ENCODE measurements around the gene ARF3.
A peak's percentile ranks its signal among the peaks of the same experiment; 100 is the strongest.

The ARF3 gene

DNA sequence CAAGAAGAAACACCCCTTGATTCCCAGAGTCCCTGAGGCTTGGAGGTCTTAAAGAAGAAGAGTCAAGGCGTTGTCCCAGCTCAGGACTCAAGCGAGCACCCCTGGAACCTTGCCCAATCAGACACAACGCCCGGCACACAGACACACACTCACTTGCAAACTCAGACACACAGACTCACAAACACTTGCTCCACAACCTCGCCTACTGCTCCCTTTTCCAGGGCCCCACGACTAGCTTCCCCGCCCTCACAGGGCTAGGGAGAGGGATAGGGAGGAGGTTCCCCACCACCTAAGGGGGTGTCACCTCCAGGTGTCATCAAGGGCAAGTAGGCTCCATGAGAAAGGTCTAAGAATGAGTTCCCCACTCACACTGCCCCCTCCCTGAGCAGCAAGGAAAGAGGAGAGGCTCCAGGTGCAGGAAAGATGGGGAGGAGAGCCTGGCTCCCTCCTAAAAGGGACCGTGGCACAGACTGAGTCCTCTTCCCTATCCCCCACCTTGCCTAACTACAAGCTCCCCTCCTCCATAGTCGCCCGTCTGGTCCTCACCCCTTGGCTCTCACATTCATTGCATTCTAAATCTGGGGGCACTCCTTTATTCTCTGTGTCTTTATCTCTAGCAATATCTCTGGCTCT is 13.5 kb upstream of the ARF3 start:
- Histone ChIP-seq H3K9me3 (ENCODE audit: low read length) (no peaks in the 10 kb centered on the region), H3K27ac (ENCODE audit: low read depth, low read length) (no peak overlapping the region), H3K9ac (ENCODE audit: low read length) (no peak overlapping the region), H3K4me1 (ENCODE audit: insufficient read depth, low read length) (peaks cover 12% of the 10 kb centered on the region), H3K36me3 (ENCODE audit: insufficient read depth, low read length) (no peaks in the 10 kb centered on the region), H3K4me3 (ENCODE audit: low read depth in 1 of 2, low read length in 2 of 2) (peak overlapping the region; percentile 23 to 43), H3K27me3 (ENCODE audit: control insufficient read depth in 1 of 2, insufficient read depth in 2 of 2, low read length in 2 of 2) (peaks cover 47 to 61% of the 10 kb centered on the region in 2 donors)

DNA sequence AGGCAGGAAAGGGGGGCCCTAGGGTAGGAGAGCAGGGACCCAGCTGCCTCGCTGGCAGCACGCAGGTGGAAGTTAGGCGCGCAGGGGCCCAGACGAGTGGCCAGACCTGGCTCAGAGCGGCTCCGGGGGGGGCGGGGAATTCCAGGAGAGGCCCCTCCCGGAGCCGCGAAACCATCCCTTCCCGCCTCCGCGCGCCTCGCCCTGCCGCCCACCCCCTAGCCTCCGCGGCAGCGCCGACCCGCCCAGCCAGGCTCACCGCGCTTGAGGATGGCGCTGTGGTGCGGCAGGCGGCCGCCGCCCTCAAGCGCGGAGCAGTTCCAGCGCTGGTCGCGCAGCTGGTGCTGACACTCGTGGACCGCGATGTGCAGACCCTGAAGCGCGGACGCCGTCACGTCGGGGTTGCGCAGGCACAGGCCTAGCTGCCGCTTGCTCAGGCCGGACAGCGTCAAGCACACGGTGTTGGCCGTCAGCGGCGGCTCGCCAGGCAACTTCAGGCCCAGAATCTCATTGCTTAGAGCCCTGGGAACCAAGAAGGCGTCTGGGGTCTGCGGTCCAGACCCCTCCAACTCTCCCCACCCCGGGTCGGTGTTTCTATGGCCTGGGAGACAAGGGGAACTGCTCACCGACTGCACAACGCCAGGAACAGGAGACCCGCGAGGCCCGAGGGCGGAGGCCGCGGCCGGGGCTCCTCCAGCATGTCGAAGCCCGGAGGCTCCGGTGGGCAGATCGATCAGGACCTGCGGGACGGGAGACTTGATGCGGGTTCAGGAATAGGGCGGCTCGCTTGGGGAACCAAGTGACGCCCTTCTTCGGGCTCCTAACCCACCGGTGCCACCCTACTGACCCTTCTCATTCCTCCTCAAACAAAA is 12.8 kb upstream of the ARF3 start:
- no peak overlapping the region for H3K27ac ChIP-seq (ENCODE audit: low read depth, low read length)
- no peak overlapping the region for H3K9ac ChIP-seq (ENCODE audit: low read length)
- H3K27me3 ChIP-seq (ENCODE audit: control insufficient read depth in 1 of 2, insufficient read depth in 2 of 2, low read length in 2 of 2), result peaks cover 43 to 58% of the 10 kb centered on the region in 2 donors

GRCh38 chr12:48969160-48969771 is 12.0 kb upstream of the ARF3 start:
- Histone ChIP-seq H3K9me3 (ENCODE audit: low read length) (no peaks in the 10 kb centered on the region), H3K4me3 (ENCODE audit: low read depth in 1 of 2, low read length in 2 of 2) (no peak overlapping the region), H3K9ac (ENCODE audit: low read length) (no peak overlapping the region), H3K4me1 (ENCODE audit: insufficient read depth, low read length) (peaks cover 12% of the 10 kb centered on the region), H3K27ac (ENCODE audit: low read depth, low read length) (no peak overlapping the region), H3K27me3 (ENCODE audit: control insufficient read depth in 1 of 2, insufficient read depth in 2 of 2, low read length in 2 of 2) (peaks cover 41 to 52% of the 10 kb centered on the region in 2 donors), H3K36me3 (ENCODE audit: insufficient read depth, low read length) (no peaks in the 10 kb centered on the region)

More for the DNA sequence above, 12.8 kb upstream of the ARF3 start:
- Histone ChIP-seq H3K9me3 (ENCODE audit: low read length) (no peaks in the 10 kb centered on the region), H3K4me1 (ENCODE audit: insufficient read depth, low read length) (peaks cover 12% of the 10 kb centered on the region), H3K36me3 (ENCODE audit: insufficient read depth, low read length) (no peaks in the 10 kb centered on the region), H3K4me3 (ENCODE audit: low read depth in 1 of 2, low read length in 2 of 2) (no peak overlapping the region)

- Histone ChIP-seq H3K9me3 (ENCODE audit: low read length) (no peaks in the 10 kb centered on the region), H3K27me3 (ENCODE audit: control insufficient read depth in 1 of 2, insufficient read depth in 2 of 2, low read length in 2 of 2) (peaks cover 33 to 44% of the 10 kb centered on the region in 2 donors), H3K4me1 (ENCODE audit: insufficient read depth, low read length) (peaks cover 12% of the 10 kb centered on the region), H3K9ac (ENCODE audit: low read length) (no peak overlapping the region), H3K4me3 (ENCODE audit: low read depth in 1 of 2, low read length in 2 of 2) (no peak overlapping the region), H3K27ac (ENCODE audit: low read depth, low read length) (no peak overlapping the region), H3K36me3 (ENCODE audit: insufficient read depth, low read length) (no peaks in the 10 kb centered on the region)
Measured at GRCh38 chr12:48968467-48968866, 11.2 kb upstream of the ARF3 start.

GRCh38 chr12:48967991-48968390 is 10.7 kb upstream of the ARF3 start:
- no peaks in the 10 kb centered on the region for H3K36me3 ChIP-seq (ENCODE audit: insufficient read depth, low read length)
- no peak overlapping the region for H3K9ac ChIP-seq (ENCODE audit: low read length)
- H3K4me3 ChIP-seq (ENCODE audit: low read depth in 1 of 2, low read length in 2 of 2), result no peak overlapping the region
- no peaks in the 10 kb centered on the region for H3K9me3 ChIP-seq (ENCODE audit: low read length)
- peaks cover 12% of the 10 kb centered on the region for H3K4me1 ChIP-seq (ENCODE audit: insufficient read depth, low read length)
- no peak overlapping the region for H3K27ac ChIP-seq (ENCODE audit: low read depth, low read length)
- peaks cover 28 to 40% of the 10 kb centered on the region in 2 donors for H3K27me3 ChIP-seq (ENCODE audit: control insufficient read depth in 1 of 2, insufficient read depth in 2 of 2, low read length in 2 of 2)

DNA sequence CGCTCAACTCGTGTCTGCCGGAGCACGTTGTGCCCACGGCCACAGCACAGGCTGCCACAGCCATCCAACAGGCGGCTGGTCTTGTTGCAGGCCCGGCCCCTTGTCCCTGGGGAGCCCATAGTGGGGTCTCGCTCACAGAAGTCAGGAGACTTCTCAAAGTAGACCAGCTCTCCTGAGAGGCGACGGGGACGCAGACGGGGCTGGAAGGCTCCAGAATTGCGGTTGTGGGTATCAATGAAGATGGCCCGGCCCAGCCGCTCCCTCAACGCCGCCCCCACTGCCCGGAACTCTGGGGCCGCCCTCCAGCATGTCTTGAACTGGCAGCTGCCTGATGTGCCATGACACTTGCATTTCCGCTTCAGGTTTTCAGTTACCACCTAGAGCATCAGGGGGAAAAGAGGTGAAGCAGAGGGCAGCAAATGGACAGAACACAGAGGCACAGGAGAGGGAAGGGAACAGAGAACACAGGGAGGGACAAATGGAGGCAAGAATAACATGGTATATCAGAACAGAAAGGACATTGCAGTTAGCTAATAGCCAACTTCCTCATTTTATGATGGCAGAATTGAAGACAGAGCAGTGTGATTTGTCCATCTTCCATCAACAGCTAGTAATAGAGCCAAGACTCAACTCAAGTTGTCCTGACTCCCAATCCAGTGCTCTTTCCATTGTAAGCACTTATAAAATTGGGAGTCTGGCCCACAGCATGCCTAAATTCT is 9.0 kb upstream of the ARF3 start:
- Histone ChIP-seq H3K4me1 (ENCODE audit: insufficient read depth, low read length) (peaks cover 11% of the 10 kb centered on the region), H3K4me3 (ENCODE audit: low read depth in 1 of 2, low read length in 2 of 2) (no peak overlapping the region), H3K27ac (ENCODE audit: low read depth, low read length) (no peak overlapping the region), H3K9ac (ENCODE audit: low read length) (no peak overlapping the region), H3K27me3 (ENCODE audit: control insufficient read depth in 1 of 2, insufficient read depth in 2 of 2, low read length in 2 of 2) (peaks cover 12 to 23% of the 10 kb centered on the region in 2 donors), H3K36me3 (ENCODE audit: insufficient read depth, low read length) (no peaks in the 10 kb centered on the region), H3K9me3 (ENCODE audit: low read length) (no peaks in the 10 kb centered on the region)

- Histone ChIP-seq H3K9me3 (ENCODE audit: low read length) (no peaks in the 10 kb centered on the region), H3K27me3 (ENCODE audit: control insufficient read depth in 1 of 2, insufficient read depth in 2 of 2, low read length in 2 of 2) (peaks cover 2 to 13% of the 10 kb centered on the region in 2 donors), H3K27ac (ENCODE audit: low read depth, low read length) (no peak overlapping the region), H3K9ac (ENCODE audit: low read length) (no peak overlapping the region), H3K4me1 (ENCODE audit: insufficient read depth, low read length) (peaks cover 6% of the 10 kb centered on the region), H3K36me3 (ENCODE audit: insufficient read depth, low read length) (no peaks in the 10 kb centered on the region), H3K4me3 (ENCODE audit: low read depth in 1 of 2, low read length in 2 of 2) (no peak overlapping the region)
Measured at GRCh38 chr12:48965298-48965838, 8.1 kb upstream of the ARF3 start.

- Histone ChIP-seq H3K27ac (ENCODE audit: low read depth, low read length) (no peak overlapping the region), H3K27me3 (ENCODE audit: control insufficient read depth in 1 of 2, insufficient read depth in 2 of 2, low read length in 2 of 2) (no peaks in the 10 kb centered on the region), H3K4me3 (ENCODE audit: low read depth in 1 of 2, low read length in 2 of 2) (no peak overlapping the region), H3K4me1 (ENCODE audit: insufficient read depth, low read length) (peaks cover 5% of the 10 kb centered on the region), H3K9ac (ENCODE audit: low read length) (no peak overlapping the region), H3K9me3 (ENCODE audit: low read length) (no peaks in the 10 kb centered on the region), H3K36me3 (ENCODE audit: insufficient read depth, low read length) (no peaks in the 10 kb centered on the region)
Measured at GRCh38 chr12:48961801-48962200, 4.5 kb upstream of the ARF3 start.

DNA sequence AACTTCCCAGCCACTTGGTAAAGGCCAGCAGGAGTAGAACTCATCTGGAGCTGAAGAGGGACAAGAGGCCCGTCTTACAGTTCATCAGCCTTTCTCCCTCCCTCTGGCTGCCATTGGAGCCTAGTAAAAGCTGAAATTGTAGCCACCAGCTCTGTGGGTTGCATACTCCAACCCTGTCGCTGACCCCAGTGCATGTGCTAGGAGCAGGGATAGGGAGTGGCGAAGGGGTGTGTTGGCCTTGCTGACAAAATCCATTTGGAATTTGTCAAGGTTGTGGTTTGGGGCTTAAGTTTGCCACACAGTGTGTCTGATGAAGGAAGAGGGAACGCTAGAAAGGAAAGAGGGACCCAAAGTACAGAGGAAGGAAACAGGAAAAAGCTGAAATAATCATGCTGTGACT is 4.0 kb upstream of the ARF3 start:
- H3K9me3 ChIP-seq (ENCODE audit: low read length), result no peaks in the 10 kb centered on the region
- no peaks in the 10 kb centered on the region for H3K36me3 ChIP-seq (ENCODE audit: insufficient read depth, low read length)
- no peak overlapping the region for H3K9ac ChIP-seq (ENCODE audit: low read length)
- peaks cover 5% of the 10 kb centered on the region for H3K4me1 ChIP-seq (ENCODE audit: insufficient read depth, low read length)
- H3K4me3 ChIP-seq (ENCODE audit: low read depth in 1 of 2, low read length in 2 of 2), result no peak overlapping the region
- H3K27ac ChIP-seq (ENCODE audit: low read depth, low read length), result no peak overlapping the region
- no peaks in the 10 kb centered on the region for H3K27me3 ChIP-seq (ENCODE audit: control insufficient read depth in 1 of 2, insufficient read depth in 2 of 2, low read length in 2 of 2)

GRCh38 chr12:48960834-48961233 is 3.5 kb upstream of the ARF3 start:
- H3K36me3 ChIP-seq (ENCODE audit: insufficient read depth, low read length), result no peaks in the 10 kb centered on the region
- H3K4me1 ChIP-seq (ENCODE audit: insufficient read depth, low read length), result peaks cover 10% of the 10 kb centered on the region
- H3K9me3 ChIP-seq (ENCODE audit: low read length), result no peaks in the 10 kb centered on the region
- no peaks in the 10 kb centered on the region for H3K27me3 ChIP-seq (ENCODE audit: control insufficient read depth in 1 of 2, insufficient read depth in 2 of 2, low read length in 2 of 2)
- no peak overlapping the region for H3K4me3 ChIP-seq (ENCODE audit: low read depth in 1 of 2, low read length in 2 of 2)
- no peak overlapping the region for H3K27ac ChIP-seq (ENCODE audit: low read depth, low read length)
- H3K9ac ChIP-seq (ENCODE audit: low read length), result no peak overlapping the region

- no peaks in the 10 kb centered on the region for H3K9me3 ChIP-seq (ENCODE audit: low read length)
- no peaks in the 10 kb centered on the region for H3K36me3 ChIP-seq (ENCODE audit: insufficient read depth, low read length)
- H3K27ac ChIP-seq (ENCODE audit: low read depth, low read length), result no peak overlapping the region
- peaks cover 18% of the 10 kb centered on the region for H3K4me1 ChIP-seq (ENCODE audit: insufficient read depth, low read length)
- H3K4me3 ChIP-seq (ENCODE audit: low read depth in 1 of 2, low read length in 2 of 2), result peak overlapping the region in 1 of 2 donors; percentile 94
- no peak overlapping the region for H3K9ac ChIP-seq (ENCODE audit: low read length)
- no peaks in the 10 kb centered on the region for H3K27me3 ChIP-seq (ENCODE audit: control insufficient read depth in 1 of 2, insufficient read depth in 2 of 2, low read length in 2 of 2)
Measured at GRCh38 chr12:48958049-48958388, 732 bp upstream of the ARF3 start.
